Vagina (tissue), 2 donors: Measurements from ENCODE around the gene DSC1.

ENCODE experiments used
- CTCF ChIP-seq, 3 experiments: fragments of 450-650 bp in 2 of 3; fragments of 200-600 bp in 1 of 3; sonication (generic) in 1 of 3; IDR thresholded peaks; one replicate each; pipeline ENCODE4 v1.5.1; 2017 to 2019; ENCODE audit warnings: antibody characterized with exemption in 3 of 3, mild to moderate bottlenecking in 2 of 3, moderate library complexity in 2 of 3
- POLR2A ChIP-seq, 2 donors: fragments of 450-650 bp; IDR thresholded peaks; one replicate each; pipeline ENCODE4 v1.6.1; 2017; ENCODE audit warnings: antibody characterized with exemption in 2 of 2, mild to moderate bottlenecking in 2 of 2, moderate library complexity in 2 of 2
- POLR2AphosphoS5 ChIP-seq, 2 donors: sonication (generic); formaldehyde crosslinking; IDR thresholded peaks; one replicate each; pipeline ENCODE4 v1.9.0; 2017; ENCODE audit warnings: antibody characterized with exemption in 2 of 2, mild to moderate bottlenecking in 2 of 2, low read depth in 1 of 2; ENCODE audit not compliant: insufficient read depth in 1 of 2

GRCh38 chr18:31098878-31099277 is 63.8 kb downstream of the DSC1 start:
- TF ChIP-seq CTCF (IDR thresholded peaks at IDR 0.05), result no peak
- TF ChIP-seq POLR2A (IDR thresholded peaks at IDR 0.05), result no peak
- TF ChIP-seq POLR2AphosphoS5 (IDR thresholded peaks at IDR 0.05; ENCODE audit: insufficient read depth in 1 of 2, low read depth in 1 of 2), result no peak
